Panc1 (cell line): ENCODE results near the gene SLCO3A1.

ENCODE experiments used
- CTCF ChIP-seq: fragments of 450-650 bp; IDR thresholded peaks from 2 replicates; pipeline ENCODE4 v1.5.1; 2017; ENCODE audit warnings: mild to moderate bottlenecking
- POLR2AphosphoS5 ChIP-seq: IDR thresholded peaks from 2 replicates; pipeline ENCODE4 v1.6.1; 2012; ENCODE audit warnings: mild to moderate bottlenecking, low read depth, low read length, moderate library complexity
- SIN3A ChIP-seq: IDR thresholded peaks from 2 replicates; pipeline ENCODE4 v1.6.1; 2012; ENCODE audit warnings: low read depth, mild to moderate bottlenecking, low read length, moderate library complexity, borderline replicate concordance; ENCODE audit not compliant: insufficient read depth
- TCF7L2 ChIP-seq: IDR thresholded peaks from 2 replicates; pipeline ENCODE4 v1.6.1; 2011; ENCODE audit warnings: mild to moderate bottlenecking, low read depth, low read length, inconsistent platforms
- TF ChIP-seq, protein P1 (sequence below), 2 experiments: IDR thresholded peaks; 2 replicates each; pipeline ENCODE4 v1.6.1; 2011 to 2012; ENCODE audit warnings: low read depth in 2 of 2, control low read depth in 1 of 2, low read length in 1 of 2, mild to moderate bottlenecking in 1 of 2, moderate library complexity in 1 of 2; ENCODE audit not compliant: insufficient read depth in 1 of 2

DNA sequence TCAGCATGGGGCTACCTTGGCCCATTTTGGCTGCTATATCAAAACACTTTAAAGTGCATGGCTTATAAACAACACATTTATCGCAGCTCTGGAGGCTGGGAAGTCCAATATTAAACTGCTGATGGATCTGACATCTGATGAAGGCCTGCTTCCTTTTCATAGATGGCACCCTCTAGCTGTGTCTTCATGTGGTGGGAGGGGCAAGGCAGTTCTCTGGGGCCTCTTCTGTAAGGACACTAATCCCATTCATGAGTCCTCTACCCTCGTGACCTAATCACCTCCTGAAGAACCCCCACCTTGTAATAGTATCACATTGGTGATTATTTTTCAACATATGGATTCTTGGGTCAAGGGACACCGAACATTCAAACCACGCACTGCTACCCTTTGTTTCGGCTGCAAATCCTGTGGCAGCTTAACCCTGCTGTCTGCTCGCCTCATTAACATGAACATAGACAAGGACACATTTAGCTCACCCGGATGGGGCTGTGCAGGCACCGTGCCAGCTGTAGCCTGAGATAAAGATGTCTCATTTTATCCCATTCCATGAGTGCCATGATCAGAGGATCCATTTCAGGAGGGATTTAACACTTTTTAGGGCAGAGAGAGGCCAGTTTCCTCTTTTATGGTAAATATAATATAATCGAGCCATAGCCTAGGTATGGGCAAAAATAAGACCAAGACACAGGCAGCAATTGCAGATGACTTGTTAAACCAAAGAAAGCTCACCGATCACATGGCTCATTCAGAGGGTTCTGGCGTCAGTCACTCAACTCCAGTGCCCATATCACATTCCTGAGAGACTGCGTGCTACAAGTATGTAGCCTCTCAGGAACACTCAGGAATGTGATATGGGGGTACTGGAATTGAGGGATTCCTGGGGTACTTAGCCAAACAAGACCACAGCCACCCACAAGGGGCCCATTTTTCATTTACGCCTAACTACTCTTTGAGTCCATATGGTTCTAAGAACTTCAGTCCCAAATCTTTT is 289.0 kb downstream of the SLCO3A1 start:
- TF ChIP-seq CTCF (no peak), SIN3A (no peak), POLR2AphosphoS5 (no peak), TCF7L2 (no peak)
- TF ChIP-seq, protein P1, sequence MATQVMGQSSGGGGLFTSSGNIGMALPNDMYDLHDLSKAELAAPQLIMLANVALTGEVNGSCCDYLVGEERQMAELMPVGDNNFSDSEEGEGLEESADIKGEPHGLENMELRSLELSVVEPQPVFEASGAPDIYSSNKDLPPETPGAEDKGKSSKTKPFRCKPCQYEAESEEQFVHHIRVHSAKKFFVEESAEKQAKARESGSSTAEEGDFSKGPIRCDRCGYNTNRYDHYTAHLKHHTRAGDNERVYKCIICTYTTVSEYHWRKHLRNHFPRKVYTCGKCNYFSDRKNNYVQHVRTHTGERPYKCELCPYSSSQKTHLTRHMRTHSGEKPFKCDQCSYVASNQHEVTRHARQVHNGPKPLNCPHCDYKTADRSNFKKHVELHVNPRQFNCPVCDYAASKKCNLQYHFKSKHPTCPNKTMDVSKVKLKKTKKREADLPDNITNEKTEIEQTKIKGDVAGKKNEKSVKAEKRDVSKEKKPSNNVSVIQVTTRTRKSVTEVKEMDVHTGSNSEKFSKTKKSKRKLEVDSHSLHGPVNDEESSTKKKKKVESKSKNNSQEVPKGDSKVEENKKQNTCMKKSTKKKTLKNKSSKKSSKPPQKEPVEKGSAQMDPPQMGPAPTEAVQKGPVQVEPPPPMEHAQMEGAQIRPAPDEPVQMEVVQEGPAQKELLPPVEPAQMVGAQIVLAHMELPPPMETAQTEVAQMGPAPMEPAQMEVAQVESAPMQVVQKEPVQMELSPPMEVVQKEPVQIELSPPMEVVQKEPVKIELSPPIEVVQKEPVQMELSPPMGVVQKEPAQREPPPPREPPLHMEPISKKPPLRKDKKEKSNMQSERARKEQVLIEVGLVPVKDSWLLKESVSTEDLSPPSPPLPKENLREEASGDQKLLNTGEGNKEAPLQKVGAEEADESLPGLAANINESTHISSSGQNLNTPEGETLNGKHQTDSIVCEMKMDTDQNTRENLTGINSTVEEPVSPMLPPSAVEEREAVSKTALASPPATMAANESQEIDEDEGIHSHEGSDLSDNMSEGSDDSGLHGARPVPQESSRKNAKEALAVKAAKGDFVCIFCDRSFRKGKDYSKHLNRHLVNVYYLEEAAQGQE (IDR thresholded peaks at IDR 0.05; ENCODE audit: insufficient read depth in 1 of 2, low read depth in 2 of 2, low read length in 1 of 2): no peak
